HG03520 (cell line): Measurements from ENCODE around the gene COL5A1.

Experiments used
- ATAC-seq: cut with Tn5 transposase; IDR thresholded peaks from one replicate; pipeline ENCODE4 v1.9.1; 2021; ENCODE audit warnings: mild to moderate bottlenecking, moderate library complexity; ENCODE audit not compliant: unreplicated experiment

COL5A1 gene

DNA sequence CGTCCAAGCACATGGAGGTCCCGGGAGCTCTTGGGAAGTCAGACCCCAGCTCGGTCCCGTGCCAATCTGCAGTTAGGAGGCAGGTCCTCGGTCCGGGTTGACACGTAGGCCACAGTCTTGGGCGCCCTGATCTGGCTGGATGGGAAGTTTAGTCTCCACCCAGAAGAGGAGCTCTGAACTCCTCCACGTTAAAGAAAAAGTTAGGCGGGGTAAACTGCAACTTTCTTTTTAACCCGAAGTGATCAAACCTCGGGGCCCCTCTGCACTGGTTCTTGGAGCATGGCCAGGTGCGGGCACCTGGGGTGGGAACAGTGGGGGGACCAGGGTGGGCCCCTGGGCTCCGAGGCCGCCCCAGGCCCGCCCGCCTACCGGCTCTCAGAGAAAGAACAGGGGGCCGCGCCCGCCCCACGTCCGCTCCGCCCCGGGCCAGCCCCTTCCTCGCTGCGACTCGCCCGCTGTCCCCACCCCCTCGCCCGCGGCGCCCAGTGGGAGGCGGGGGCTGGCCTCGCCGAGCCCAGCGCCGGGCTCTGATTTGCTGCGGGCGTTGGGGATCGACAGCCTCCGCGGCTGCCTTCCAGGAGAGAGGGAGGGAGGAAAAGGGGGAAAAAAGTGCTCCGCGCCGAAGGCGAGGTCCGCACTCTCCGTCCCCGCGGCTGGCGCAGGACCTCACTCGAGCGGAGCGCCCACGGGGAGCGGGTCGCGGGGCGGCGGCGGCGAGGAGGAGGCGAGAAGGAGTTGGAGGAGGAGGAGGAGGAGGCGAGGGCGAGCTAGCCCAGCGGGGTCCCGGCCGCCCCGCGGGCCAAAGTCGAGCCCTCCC lies at the start of gene COL5A1:
TSS of gene COL5A1 (plus strand) at position 631 of the 817 bp plus-strand sequence. CDS start 385 bp downstream, outside the sequence.
- no peak for ATAC-seq

DNA sequence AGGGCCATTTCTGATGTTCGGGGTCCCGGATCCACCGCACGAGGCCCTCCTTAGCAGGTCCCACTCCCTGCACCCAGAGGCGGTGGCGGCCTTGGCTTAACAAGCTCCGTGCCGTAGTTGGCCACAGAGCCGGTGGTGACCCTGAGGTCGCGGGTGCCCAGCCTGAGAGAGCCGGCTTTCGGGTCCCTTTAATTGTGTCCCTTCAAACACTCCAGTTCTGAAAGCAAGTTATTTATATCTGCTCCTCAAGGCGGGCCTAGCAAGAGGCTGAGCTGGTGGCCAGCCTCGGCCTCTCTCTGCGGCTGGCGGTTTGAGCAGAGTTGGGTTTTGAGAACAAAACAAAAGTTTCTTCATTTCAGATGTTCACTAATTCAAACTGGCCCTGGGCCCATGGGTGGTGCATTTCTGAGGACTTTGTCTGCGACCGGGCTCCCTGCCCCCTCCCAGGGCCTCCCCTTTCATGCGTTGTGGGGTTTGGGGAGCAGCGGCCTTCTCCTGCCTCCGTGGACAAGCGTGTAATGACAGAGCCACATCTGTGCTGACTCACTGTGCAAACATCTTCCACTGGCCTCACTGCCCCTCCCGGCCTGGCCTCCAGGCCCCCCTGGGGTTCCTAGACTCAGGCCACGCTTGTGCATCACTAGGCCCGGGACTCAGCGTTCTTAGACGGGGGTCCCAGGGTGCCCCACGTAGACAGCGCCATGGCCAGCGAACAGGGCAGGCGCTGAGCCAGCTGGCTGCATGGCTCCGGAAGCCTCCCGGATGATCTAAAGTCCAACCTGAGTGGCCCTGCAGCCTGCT lies 49.4 kb upstream of the COL5A1 start:
- no peak for ATAC-seq

DNA sequence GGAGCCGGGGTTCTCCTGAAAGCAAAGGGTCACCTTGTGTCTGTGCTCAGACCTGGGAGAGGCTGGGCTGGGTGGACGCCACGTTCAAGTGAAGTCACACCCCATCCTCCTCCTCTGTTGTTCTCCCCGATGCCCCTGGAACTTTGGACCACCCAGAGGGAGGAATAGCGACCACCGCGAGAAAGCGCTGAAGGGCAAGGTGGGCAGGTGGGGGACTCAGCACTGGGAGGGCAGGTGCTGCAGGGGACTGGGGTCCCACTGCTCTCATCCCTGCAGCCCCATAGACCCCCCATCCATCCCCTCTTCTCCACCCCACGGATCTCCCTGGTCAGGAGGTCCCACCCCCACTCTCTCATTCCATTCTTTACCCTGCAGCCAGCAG lies 48.8 kb upstream of the COL5A1 start:
- no peak for ATAC-seq

DNA sequence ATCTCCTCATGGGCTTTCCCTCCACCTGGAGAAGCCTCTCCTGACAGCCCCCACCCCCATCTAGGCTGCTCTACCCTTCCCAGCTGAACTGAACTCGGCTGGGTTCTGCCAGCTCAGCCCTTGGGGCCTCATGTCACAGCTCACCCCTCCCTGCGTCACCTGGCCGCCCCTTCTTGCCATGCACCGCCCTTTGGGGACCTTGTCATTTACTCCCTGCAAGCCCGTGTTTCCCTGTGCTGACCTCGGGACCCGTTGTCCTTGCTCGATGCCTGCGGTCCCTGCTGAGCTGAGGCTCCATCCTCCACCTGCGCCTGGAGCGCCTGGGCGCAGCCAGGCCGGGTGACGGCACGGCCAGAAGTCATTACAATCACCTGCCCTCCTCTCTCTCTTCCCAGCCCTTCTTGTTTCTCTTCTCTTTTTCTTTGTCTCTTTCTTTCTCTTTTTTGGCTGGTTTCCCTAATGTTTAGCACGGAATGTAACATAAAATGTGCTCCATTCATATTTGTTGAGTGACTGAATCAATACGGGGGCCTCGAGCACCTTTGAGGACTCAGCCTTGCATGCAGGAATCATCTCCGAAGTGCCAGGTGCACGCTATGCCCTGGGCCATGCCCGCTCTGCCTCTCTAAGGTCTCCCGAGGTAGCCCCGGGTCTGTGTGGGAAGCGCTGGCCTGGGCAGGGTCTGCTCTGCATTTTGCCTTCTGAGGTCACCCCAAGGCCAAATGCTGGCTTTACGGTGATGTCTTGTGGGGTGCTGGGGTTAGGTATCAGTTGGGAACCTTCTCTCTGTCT lies 48.1 kb upstream of the COL5A1 start:
- ATAC-seq: no peak

DNA sequence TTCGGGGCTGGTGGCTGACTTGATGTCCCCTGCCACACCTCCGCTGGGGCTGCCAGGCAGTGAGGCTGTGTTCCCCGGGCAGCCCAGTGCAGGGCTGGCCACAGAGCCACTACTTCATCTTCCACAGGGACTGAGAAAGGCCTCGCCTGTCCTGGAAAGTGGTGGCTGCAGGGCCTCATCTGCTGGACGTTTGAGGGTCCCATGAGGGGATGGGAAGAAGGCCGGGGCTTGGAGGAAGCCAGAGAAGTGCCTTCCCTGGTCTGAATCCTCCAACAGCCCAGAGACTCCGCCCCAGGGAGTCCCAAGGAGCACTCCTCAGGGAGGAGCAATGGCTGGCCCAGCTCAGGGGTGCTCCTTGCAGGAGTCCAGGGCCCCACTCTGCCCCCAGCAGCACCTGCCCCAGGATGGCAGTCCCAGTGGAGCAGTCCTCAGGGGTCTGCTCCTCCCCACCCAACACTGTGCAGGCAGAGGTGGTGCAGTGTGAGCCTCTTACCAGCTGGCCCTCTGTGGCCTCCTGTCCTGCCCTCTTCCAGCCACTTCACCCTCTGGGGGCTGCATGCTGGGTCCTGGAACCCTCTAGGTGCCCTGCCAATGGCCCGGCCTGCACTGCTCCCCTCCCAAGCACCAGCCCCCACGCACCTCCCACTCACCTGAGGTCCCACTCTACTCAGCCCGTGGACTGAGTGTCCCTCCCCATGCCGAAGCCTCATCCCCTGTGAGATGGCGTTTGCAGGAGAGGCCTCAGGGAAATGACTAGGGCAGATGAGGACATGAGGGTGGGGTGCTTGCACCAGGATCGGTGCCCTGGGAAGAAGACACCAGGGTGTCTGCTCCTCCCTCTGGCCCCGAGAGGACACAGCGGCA lies 47.3 kb upstream of the COL5A1 start:
- ATAC-seq: no peak

DNA sequence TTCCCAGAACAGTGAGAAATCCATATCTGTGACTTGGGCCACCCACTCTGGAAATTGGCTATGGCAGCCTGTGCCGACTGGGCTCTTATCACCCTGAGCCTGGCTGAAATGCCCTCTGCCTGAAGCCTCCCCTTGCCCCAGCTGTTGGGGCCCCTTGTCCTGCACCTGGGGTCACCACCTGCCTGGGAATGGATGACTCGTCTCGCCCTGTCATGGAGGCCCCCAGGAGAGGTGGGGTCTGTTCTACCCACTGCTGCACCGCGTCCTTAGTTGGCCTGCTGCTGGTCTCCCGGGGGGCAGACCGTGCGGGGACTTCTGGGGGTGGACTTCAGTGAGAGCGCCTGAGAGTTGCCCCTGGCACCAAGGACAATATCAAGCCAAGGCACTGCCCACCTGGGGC lies 46.6 kb upstream of the COL5A1 start:
- ATAC-seq: no peak

DNA sequence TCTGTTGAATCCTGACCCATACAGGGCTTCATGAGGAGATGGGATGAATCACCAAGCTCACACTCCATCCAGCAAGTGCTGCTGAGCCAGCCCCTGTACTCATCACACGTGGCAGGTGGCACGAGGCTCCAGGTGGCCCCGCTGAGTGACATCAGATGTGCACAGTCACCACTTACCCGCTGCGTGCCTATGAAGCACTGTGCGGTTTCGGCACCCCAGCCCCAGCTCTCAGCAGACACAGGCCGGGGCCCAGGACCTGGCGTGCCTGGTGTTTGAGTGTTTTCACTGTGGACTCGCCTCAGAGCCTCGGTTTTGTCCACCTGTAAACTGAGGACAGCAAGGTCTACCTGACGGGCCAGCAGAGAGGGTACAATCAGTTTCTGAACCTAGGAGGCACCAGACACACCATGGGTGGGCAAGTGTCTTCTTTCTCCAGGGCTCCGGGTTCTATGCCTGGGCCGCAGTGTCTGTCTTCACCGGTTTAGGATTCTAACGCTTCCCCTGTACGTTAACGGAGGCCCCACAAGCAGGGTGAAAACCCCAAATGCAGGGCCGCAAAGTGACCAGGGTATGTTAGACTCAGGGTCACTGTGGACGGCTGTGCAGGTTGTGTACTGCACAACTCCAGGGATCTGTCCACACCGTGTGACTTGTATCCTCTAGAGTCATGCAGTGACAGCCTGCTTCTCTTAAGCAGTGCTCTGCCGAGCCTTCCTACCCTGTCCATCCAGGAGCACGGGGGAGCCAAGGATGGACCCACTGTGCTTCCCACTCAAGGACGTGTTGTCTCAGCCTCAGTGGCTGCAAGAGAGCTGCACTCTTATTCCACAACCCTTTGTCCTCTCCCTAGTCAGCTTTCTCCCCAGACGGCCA lies 44.3 kb upstream of the COL5A1 start:
- no peak for ATAC-seq

DNA sequence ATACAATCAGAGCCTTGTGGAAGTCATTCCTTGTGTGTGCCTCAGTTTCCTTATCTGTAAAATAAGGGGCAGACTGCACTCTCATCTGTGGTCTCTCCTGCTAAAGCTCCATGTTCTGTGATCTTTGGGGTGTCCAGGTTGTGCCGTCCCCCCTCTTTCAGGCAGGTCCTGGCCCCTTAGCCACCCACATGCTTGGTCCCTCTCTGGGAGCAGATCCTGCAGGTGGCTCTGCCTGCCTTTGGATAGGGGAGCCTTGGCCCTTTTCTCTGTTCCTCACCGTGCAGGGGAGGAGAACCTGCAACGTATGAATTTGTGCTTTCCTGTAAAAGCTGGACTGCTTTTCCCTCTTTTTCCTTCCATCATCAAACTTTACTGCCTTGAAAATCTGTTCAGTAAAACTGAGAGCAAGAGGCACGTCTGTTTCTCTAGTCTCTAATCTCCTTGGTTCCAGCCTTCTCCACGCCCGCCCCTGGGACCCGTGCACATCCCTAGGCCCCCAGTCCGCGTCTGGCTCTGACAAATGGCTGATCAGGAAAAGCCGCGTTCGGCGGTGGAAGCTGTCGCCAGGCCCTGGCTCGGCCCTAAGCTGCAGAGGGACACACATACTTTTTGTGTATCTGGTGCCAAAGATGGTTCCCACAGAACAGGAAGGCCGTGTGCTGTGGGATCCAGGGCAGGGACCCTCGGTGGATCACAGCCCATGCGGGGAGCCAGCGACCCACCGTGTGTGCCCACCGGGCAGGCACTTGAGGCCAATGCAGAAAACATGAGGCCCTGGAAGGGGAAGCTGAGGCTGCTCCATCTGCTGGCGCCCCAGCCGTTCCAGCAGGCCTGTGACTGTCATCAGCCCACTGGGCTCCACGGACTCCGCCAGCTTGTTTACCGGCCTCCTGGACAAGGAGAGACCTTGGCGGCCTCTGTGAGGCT lies 43.4 kb upstream of the COL5A1 start:
- no peak for ATAC-seq

DNA sequence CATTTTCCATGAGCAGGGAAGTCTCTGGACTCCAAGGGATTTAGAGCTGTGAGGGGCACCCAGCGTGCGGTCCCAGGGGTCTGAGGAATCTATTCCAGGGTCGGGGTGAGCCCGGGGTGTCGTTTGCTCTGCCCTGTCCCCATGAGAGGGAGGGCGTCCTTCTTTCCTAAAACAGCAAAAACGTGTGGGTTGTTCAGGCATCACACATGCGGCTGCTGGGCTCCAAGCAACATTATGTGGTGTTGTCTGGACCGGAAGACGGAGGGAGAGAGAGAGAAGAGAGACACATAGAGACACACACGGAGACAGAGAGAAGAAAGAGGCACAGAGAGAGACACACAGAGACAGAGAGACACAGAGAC lies 42.7 kb upstream of the COL5A1 start:
- no peak for ATAC-seq

DNA sequence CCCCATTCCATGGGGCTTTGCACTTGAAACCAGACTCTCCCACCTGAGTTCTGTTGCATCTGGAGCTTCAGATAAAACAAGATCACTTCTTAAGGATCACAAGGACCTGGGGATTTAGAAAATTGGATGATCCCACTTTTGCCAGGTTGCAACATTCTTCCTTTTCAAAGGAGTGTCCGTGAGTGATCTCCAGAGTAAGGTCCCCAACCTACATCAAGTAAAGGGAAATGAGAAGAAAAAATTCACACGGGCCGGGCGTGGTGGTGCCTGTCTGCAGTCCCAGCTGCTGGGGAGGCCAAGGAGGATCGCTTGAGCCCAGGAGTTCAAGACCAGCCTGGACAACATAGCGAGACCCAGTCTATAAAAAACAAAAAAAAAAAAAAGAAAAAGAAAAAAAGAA lies 41.2 kb upstream of the COL5A1 start:
- no peak for ATAC-seq

DNA sequence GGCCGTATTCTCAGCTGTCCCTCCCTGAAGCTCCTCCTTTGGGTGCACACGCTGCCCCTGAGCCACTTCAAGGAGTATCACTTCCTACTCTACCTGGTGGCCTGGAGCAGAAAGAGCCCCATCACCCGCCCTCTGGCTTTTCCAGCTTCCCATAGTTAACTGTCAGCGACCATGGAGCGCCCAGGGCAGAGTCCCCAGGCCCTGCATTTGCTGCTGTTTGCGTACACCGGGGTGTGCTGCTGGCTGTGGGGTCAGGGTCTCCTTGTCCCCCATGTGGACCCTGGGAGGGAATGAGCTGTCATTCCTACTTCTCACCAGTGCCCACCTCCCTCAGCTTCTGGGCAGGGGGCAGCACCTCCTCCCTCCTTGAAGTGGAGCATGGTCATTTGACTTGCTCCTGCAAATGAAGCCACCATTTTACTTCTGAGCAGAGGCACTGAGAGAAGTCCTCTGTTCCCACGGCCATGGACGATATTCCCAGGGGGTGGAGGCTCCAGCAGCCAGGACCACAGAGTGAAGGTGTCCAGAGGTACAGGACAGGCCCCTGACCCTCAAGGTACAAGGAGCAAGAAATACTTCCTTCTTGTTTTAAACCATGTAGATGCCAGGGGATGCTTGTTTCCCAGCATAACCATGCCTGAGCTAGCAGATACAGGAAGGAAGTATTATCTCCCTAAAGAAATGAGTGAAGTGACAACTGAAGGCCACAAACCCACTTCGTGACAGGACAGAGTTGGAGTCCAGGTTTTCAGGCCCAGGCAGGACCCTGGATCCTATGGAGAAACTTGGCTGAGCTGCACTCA lies 40.6 kb upstream of the COL5A1 start:
- no peak for ATAC-seq

DNA sequence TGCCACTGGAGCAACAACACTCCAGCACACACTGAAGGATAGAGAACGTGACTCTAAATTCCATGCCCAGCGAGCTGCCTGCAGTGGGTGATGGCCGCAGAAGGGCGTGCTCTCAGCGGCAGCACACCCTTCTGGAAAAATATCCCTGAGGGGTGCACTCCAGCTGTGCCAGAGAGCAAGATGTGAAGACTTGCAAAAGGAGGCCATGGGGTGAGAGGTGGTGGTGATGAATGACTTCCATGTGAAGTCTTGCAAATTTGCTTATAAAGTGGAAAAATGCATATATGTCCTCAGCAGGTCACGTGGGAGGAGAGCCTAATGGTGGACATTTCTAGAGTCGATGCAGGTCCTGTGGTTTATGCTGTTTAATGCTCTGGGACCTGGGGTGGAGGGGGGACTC lies 39.8 kb upstream of the COL5A1 start:
- ATAC-seq: no peak

DNA sequence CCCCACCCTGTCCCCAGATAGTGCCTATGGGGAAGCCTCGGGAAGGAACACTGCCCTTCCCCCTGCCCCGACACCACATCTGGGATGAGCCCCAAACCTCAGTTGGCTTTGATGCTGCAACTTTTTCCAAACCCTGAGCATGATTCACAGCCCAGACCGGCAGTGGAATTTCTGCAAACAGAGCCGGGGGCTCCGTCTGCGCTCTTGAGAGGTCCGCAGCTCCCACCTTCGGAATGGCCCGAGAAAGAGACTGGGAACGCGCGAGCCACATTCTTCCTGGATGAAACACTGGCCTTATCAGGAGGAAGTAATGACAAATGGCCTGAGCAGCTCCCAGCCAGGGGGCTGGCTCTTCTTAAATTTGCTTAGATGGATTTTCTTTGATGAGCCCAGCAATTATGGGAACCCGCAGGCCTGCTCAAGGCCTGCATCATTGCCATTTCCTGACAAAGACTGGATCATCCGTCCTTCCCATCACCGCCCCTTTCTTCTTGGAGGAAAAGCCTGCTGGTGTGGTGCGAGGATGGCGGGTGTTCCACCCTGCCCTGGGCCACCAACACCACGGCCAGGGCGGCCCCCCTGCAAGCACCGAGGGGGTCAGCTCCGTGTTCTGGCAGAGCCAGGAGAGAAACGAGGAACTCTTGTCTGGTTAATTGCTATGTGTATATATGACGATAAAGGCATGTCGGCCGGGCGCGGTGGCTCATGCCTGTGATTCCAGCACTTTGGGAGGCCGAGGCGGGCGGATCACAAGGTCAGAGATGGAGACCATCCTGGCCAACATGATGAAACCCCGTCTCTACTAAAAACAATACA lies 38.8 kb upstream of the COL5A1 start:
- ATAC-seq: no peak

DNA sequence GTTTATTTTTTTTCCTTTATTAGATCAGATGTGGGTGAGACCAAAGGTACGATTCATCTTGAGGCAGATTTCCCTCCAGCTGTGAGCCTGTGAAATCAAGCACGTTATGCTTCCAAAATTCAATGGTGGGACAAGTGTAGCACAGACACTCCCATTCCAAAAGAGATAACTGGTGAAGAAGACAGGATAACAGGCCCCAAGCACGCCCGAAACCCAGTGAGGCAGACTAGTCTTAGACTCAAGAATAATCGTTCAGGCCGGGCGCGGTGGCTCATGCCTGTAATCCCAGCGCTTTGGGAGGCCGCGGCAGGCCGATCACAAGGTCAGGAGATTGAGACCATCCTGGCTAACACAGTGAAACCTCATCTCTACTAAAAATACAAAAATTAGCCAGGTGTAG lies 36.8 kb upstream of the COL5A1 start:
- ATAC-seq: no peak

DNA sequence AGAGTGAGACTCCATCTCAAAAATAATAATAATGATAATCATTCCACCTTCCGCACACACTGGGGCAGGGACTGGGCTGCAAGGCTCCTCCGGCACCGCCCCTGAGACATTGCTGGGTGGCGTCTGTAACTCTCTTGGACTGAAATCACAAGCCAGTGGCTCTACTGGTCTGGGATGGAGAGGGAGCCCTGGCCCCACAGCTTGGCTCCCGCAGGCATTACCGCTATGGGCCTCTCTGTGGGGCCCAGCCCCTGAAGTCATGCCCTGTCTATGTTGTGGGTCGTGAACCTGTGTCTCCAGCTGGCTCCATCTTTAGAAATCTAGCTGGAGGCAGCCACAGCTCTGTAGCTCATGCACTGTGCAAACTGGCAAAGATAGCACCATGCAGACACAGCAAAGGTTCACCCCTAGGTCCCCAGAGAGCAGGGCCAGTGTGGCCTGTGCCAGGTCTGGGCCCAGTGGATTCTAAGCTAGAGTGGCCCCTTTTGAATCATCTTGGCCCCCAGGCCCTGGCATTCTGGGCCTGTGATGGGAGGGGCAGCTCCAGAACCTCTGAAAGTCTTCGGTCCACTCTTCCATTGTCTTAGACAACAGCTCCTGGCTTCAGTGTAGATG lies 36.1 kb upstream of the COL5A1 start:
- no peak for ATAC-seq

DNA sequence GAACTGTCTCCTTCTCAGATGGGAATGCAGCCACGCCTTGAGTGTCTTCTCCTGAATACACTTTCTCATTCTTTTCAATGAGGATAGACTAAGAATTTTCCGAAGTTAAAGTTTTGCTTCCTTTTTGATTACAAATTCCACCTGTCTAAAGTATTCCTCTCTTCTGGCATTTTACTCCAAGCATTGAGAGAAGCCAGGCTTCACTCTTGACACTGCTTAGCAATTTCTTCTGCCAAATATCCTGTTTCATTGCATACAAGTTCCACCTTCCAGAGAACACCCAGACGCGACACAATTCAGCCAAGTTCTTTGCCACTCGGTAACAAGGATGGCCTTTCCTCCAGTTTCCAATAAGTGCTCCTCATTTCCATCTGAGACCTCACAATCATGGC lies 35.6 kb upstream of the COL5A1 start:
- no peak for ATAC-seq
